K562 (cell line): ENCODE measurements around the gene PTGES3. TPM values are rescaled to one million over a fixed set of nuclear protein-coding genes. Genes with fewer than 3 reads are reported as not detected.

Experiments
- CHD1 ChIP-seq: fragments of 200-600 bp; sonication (generic); IDR thresholded peaks from one replicate; pipeline ENCODE4 v1.6.1; 2012; ENCODE audit warnings: mild to moderate bottlenecking, moderate library complexity, low read length, inconsistent platforms
- CHD2 ChIP-seq: IDR thresholded peaks from 2 replicates; pipeline ENCODE4 v1.6.1; 2011; ENCODE audit warnings: low read depth, low read length
- ELF4 ChIP-seq: fragments of 450-650 bp; formaldehyde crosslinking; IDR thresholded peaks from 2 replicates; pipeline ENCODE4 v1.4.0; 2022; ENCODE audit warnings: missing genetic modification characterization
- HEY1 ChIP-seq: fragments of 250-450 bp; sonication (Bioruptor Pico); IDR thresholded peaks from 2 replicates; pipeline ENCODE4 v1.5.0; 2020; ENCODE audit warnings: mild to moderate bottlenecking, moderate library complexity, borderline replicate concordance
- NEUROD1 ChIP-seq: fragments of 150-350 bp; IDR thresholded peaks from 2 replicates; pipeline ENCODE4 v1.6.1; 2014; ENCODE audit warnings: borderline replicate concordance, low read length, low read depth; ENCODE audit not compliant: partially characterized antibody
- ZNF140 ChIP-seq: fragments of 250-450 bp; sonication (Bioruptor Pico); IDR thresholded peaks from 2 replicates; pipeline ENCODE4 v1.8.0; 2021; ENCODE audit warnings: moderate library complexity, mild to moderate bottlenecking, inconsistent platforms
- polyA plus RNA-seq, 8 experiments: library from polyadenylated mRNA; depleted of rRNA in 4 of 8; stranded (reverse) in 5 of 8; unstranded in 3 of 8; fragments of >200 nt; fragmentation: Nextera tagmentation in 2 of 8; fragmentation: Illumina TruSeq in 1 of 8; extraction: Ambion mirVana in 2 of 8; extraction: Trizol in 1 of 8; gene quantifications; 2 replicates each; pipeline versions ENCODE4 v1.2.1 to v1.2.3, GENCODE V29; 2011 to 2014; ENCODE audit warnings: inconsistent platforms in 1 of 8, missing spikeins in 1 of 8
- total RNA-seq, 7 experiments: library from RNA; depleted of rRNA in 6 of 7; stranded (reverse); fragments of >200 nt in 6 of 7; fragmentation: Illumina TruSeq in 2 of 7; extraction: Trizol in 2 of 7; gene quantifications; 2 replicates each; pipeline versions ENCODE4 v1.2.1 to v1.2.3, GENCODE V29; 2011 to 2021; ENCODE audit warnings: low replicate concordance in 1 of 7
- TF ChIP-seq, protein P1 (sequence below): fragments of 200-600 bp; sonication (generic); IDR thresholded peaks from one replicate; pipeline ENCODE4 v1.6.1; 2012; ENCODE audit warnings: mild to moderate bottlenecking, low read depth, low read length, inconsistent platforms
- TF ChIP-seq, protein P2 (sequence below): fragments of 250-450 bp; sonication (Bioruptor Pico); IDR thresholded peaks from 2 replicates; pipeline ENCODE4 v1.8.0; 2022; ENCODE audit warnings: moderate library complexity, mild to moderate bottlenecking, inconsistent platforms
- TF ChIP-seq, protein P3 (sequence below): sonication (generic); formaldehyde crosslinking; IDR thresholded peaks from 2 replicates; pipeline ENCODE4 v1.8.0; 2022; ENCODE audit warnings: mild to moderate bottlenecking, missing genetic modification reagents

Gene PTGES3
- total and polyA plus RNA-seq, 9 of the 15 experiments (the other 6 are each of a cell fraction or from before 2014, with no cell fraction given): 163 to 501 (median 213) TPM

DNA sequence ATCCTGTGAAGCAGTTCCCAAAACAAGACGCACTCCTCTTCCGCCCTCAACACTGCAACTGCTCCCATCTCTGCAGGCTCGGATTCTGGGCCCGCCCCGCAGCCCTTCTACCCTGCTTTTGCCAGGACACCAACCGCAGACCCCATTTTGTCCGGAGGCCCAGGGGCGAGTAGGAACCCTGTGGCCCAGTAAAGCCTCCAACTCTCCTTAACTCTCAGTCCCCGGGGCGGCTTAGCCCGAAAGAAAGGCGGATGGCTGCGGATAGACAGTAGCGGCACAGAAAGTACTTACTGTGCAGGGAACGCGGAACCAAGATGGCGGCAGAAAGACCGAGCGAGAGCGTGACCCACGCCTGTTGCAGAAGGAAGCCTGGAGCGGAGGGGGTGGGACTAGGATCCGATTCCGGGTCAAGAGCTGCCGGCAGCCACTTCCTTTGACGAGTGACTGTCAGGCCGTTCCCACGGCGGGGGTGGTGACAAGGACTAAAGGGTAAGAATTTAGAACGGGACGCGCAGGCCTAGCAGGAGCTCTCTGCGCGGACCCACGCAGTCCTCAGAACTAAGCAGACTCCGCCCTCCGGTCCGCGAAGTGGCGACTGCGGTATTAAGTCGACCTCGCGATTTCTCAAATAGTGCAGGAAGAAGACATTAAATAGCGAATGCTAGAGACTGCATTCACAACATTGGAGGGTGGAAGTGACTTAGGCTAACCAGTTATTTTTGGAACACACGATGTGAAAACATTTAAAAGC is 37.1 kb upstream of the PTGES3 start, which contains the start of gene NACA (continued):
- TF ChIP-seq, protein P1, sequence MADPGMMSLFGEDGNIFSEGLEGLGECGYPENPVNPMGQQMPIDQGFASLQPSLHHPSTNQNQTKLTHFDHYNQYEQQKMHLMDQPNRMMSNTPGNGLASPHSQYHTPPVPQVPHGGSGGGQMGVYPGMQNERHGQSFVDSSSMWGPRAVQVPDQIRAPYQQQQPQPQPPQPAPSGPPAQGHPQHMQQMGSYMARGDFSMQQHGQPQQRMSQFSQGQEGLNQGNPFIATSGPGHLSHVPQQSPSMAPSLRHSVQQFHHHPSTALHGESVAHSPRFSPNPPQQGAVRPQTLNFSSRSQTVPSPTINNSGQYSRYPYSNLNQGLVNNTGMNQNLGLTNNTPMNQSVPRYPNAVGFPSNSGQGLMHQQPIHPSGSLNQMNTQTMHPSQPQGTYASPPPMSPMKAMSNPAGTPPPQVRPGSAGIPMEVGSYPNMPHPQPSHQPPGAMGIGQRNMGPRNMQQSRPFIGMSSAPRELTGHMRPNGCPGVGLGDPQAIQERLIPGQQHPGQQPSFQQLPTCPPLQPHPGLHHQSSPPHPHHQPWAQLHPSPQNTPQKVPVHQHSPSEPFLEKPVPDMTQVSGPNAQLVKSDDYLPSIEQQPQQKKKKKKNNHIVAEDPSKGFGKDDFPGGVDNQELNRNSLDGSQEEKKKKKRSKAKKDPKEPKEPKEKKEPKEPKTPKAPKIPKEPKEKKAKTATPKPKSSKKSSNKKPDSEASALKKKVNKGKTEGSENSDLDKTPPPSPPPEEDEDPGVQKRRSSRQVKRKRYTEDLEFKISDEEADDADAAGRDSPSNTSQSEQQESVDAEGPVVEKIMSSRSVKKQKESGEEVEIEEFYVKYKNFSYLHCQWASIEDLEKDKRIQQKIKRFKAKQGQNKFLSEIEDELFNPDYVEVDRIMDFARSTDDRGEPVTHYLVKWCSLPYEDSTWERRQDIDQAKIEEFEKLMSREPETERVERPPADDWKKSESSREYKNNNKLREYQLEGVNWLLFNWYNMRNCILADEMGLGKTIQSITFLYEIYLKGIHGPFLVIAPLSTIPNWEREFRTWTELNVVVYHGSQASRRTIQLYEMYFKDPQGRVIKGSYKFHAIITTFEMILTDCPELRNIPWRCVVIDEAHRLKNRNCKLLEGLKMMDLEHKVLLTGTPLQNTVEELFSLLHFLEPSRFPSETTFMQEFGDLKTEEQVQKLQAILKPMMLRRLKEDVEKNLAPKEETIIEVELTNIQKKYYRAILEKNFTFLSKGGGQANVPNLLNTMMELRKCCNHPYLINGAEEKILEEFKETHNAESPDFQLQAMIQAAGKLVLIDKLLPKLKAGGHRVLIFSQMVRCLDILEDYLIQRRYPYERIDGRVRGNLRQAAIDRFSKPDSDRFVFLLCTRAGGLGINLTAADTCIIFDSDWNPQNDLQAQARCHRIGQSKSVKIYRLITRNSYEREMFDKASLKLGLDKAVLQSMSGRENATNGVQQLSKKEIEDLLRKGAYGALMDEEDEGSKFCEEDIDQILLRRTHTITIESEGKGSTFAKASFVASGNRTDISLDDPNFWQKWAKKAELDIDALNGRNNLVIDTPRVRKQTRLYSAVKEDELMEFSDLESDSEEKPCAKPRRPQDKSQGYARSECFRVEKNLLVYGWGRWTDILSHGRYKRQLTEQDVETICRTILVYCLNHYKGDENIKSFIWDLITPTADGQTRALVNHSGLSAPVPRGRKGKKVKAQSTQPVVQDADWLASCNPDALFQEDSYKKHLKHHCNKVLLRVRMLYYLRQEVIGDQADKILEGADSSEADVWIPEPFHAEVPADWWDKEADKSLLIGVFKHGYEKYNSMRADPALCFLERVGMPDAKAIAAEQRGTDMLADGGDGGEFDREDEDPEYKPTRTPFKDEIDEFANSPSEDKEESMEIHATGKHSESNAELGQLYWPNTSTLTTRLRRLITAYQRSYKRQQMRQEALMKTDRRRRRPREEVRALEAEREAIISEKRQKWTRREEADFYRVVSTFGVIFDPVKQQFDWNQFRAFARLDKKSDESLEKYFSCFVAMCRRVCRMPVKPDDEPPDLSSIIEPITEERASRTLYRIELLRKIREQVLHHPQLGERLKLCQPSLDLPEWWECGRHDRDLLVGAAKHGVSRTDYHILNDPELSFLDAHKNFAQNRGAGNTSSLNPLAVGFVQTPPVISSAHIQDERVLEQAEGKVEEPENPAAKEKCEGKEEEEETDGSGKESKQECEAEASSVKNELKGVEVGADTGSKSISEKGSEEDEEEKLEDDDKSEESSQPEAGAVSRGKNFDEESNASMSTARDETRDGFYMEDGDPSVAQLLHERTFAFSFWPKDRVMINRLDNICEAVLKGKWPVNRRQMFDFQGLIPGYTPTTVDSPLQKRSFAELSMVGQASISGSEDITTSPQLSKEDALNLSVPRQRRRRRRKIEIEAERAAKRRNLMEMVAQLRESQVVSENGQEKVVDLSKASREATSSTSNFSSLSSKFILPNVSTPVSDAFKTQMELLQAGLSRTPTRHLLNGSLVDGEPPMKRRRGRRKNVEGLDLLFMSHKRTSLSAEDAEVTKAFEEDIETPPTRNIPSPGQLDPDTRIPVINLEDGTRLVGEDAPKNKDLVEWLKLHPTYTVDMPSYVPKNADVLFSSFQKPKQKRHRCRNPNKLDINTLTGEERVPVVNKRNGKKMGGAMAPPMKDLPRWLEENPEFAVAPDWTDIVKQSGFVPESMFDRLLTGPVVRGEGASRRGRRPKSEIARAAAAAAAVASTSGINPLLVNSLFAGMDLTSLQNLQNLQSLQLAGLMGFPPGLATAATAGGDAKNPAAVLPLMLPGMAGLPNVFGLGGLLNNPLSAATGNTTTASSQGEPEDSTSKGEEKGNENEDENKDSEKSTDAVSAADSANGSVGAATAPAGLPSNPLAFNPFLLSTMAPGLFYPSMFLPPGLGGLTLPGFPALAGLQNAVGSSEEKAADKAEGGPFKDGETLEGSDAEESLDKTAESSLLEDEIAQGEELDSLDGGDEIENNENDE: no peak
- TF ChIP-seq, protein P2, sequence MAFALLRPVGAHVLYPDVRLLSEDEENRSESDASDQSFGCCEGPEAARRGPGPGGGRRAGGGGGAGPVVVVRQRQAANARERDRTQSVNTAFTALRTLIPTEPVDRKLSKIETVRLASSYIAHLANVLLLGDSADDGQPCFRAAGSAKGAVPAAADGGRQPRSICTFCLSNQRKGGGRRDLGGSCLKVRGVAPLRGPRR (CRISPR knock-in tag): no peak
- TF ChIP-seq HEY1 (CRISPR knock-in tag): no peak
- TF ChIP-seq, protein P3, sequence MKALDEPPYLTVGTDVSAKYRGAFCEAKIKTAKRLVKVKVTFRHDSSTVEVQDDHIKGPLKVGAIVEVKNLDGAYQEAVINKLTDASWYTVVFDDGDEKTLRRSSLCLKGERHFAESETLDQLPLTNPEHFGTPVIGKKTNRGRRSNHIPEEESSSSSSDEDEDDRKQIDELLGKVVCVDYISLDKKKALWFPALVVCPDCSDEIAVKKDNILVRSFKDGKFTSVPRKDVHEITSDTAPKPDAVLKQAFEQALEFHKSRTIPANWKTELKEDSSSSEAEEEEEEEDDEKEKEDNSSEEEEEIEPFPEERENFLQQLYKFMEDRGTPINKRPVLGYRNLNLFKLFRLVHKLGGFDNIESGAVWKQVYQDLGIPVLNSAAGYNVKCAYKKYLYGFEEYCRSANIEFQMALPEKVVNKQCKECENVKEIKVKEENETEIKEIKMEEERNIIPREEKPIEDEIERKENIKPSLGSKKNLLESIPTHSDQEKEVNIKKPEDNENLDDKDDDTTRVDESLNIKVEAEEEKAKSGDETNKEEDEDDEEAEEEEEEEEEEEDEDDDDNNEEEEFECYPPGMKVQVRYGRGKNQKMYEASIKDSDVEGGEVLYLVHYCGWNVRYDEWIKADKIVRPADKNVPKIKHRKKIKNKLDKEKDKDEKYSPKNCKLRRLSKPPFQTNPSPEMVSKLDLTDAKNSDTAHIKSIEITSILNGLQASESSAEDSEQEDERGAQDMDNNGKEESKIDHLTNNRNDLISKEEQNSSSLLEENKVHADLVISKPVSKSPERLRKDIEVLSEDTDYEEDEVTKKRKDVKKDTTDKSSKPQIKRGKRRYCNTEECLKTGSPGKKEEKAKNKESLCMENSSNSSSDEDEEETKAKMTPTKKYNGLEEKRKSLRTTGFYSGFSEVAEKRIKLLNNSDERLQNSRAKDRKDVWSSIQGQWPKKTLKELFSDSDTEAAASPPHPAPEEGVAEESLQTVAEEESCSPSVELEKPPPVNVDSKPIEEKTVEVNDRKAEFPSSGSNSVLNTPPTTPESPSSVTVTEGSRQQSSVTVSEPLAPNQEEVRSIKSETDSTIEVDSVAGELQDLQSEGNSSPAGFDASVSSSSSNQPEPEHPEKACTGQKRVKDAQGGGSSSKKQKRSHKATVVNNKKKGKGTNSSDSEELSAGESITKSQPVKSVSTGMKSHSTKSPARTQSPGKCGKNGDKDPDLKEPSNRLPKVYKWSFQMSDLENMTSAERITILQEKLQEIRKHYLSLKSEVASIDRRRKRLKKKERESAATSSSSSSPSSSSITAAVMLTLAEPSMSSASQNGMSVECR (CRISPR knock-in tag): no peak; the same call in none of the 2 replicates
- no peak for TF ChIP-seq ZNF140 (CRISPR knock-in tag)
- peak; percentile 72 for TF ChIP-seq NEUROD1
- TF ChIP-seq ELF4 (CRISPR knock-in tag): peak; percentile 88
- TF ChIP-seq CHD1: peak; percentile 89
- peak; percentile 83 for TF ChIP-seq CHD2
